ENCODE results near the gene TST. TPM values are rescaled to one million over a fixed set of nuclear protein-coding genes. Genes with fewer than 3 reads are reported as not detected.
A peak's percentile ranks its signal among the peaks of the same experiment; 100 is the strongest.

The TST gene
- total RNA-seq (ENCODE audit: unreplicated experiment): 39.0 TPM
- long read RNA-seq, transcript TST-201 (3 exons, 1,211 nt): major isoform, 10 of 14 reads
- long read RNA-seq, partial matches to known transcripts: 0 of 14 reads
- long read RNA-seq, other reads (novel, unspliced or antisense): 1 of 14 reads

DNA sequence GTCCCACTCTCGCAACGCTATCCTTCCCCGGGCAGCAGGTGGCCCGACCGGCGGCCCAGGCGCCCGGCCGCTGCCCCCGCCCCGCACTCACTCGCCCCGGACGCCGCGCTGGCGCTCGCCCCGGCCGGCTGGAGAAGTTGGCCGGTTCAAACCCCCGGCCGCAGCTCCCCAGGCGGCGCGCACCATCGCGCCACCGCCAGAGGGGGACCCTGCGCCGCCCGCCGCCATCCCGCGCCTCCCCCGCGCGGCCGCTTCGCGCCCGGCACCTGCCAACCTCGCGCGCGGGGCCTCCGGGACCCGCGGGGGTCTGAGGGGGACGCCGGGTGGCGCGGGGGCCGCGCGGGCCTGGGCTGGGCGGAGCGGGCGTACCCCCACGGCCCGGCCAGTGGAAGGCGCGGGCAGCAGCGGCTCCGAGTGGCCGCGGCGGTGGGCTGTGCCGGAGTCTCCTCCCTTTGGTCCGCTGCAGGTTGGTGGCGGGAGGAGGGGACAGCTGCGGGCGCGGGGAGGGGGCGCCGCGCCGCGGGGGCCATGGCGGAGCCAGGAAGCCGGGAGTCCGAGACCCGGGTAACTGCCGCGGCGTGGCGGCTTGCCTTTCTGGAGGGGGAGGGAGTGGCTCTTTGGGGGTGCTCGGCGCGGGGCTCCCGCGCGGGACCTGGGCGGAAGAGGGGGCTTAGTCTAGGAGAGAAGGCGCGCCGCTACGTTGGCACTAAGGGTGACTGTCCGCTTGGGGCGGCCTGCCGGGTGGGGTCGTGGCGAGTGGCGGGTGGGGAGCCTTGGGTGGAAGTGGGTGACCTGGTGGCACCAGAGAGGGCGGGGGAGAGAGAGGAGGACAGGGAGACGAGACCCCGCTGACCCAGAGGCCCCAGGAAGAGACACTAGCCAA is at the start of gene TST, which contains the start of gene MPST:
TST (minus strand) TSS at position 139 of the 883 bp plus-strand sequence. CDS start 715 bp downstream, outside the sequence.
MPST (plus strand) TSS at position 434 of the 883 bp plus-strand sequence; CDS start at position 529, 95 bp downstream.
- H3K27me3 Mint-ChIP-seq (ENCODE audit: unreplicated experiment): peaks cover 2% of the 10 kb centered on the region
- H3K27ac Mint-ChIP-seq (ENCODE audit: unreplicated experiment): peak within 1 kb of the TSS; percentile 92
- no peak for TF ChIP-seq CTCF (IDR thresholded peaks at IDR 0.05; ENCODE audit: unreplicated experiment)
- H3K36me3 Mint-ChIP-seq (ENCODE audit: low read depth, unreplicated experiment): peaks cover 4% of the 10 kb centered on the region
- H3K4me1 Mint-ChIP-seq (ENCODE audit: unreplicated experiment): peaks cover 20% of the 10 kb centered on the region
- peak within 1 kb of the TSS; percentile 97 for H3K4me3 Mint-ChIP-seq (ENCODE audit: unreplicated experiment)
- peak; percentile 76 for DNase-seq (ENCODE audit: low spot score)
- no peaks in the 10 kb centered on the region for H3K9me3 Mint-ChIP-seq (ENCODE audit: unreplicated experiment)

- H3K36me3 Mint-ChIP-seq (ENCODE audit: low read depth, unreplicated experiment): no peaks in the 10 kb centered on the region
- DNase-seq (ENCODE audit: low spot score): peak; percentile 33
- no peak overlapping the region for H3K27ac Mint-ChIP-seq (ENCODE audit: unreplicated experiment)
- H3K4me3 Mint-ChIP-seq (ENCODE audit: unreplicated experiment): no peak overlapping the region
- no peak for TF ChIP-seq CTCF (IDR thresholded peaks at IDR 0.05; ENCODE audit: unreplicated experiment)
- no peaks in the 10 kb centered on the region for H3K9me3 Mint-ChIP-seq (ENCODE audit: unreplicated experiment)
- peaks cover 25% of the 10 kb centered on the region for H3K27me3 Mint-ChIP-seq (ENCODE audit: unreplicated experiment)
- H3K4me1 Mint-ChIP-seq (ENCODE audit: unreplicated experiment): no peaks in the 10 kb centered on the region
Observed at GRCh38 chr22:37068859-37069258, 49.6 kb upstream of the TST start.

GRCh38 chr22:37067428-37067827 is 48.2 kb upstream of the TST start:
- Mint-ChIP-seq H3K9me3 (ENCODE audit: unreplicated experiment) (no peaks in the 10 kb centered on the region), H3K4me1 (ENCODE audit: unreplicated experiment) (no peaks in the 10 kb centered on the region), H3K36me3 (ENCODE audit: low read depth, unreplicated experiment) (no peaks in the 10 kb centered on the region), H3K4me3 (ENCODE audit: unreplicated experiment) (no peak overlapping the region), H3K27me3 (ENCODE audit: unreplicated experiment) (peaks cover 28% of the 10 kb centered on the region), H3K27ac (ENCODE audit: unreplicated experiment) (no peak overlapping the region)
- TF ChIP-seq CTCF (IDR thresholded peaks at IDR 0.05; ENCODE audit: unreplicated experiment): no peak
- DNase-seq (ENCODE audit: low spot score): no peak

- DNase-seq (ENCODE audit: low spot score): no peak
- no peak overlapping the region for H3K4me3 Mint-ChIP-seq (ENCODE audit: unreplicated experiment)
- TF ChIP-seq CTCF (IDR thresholded peaks at IDR 0.05; ENCODE audit: unreplicated experiment): no peak
- no peaks in the 10 kb centered on the region for H3K9me3 Mint-ChIP-seq (ENCODE audit: unreplicated experiment)
- H3K27me3 Mint-ChIP-seq (ENCODE audit: unreplicated experiment): peaks cover 28% of the 10 kb centered on the region
- no peaks in the 10 kb centered on the region for H3K36me3 Mint-ChIP-seq (ENCODE audit: low read depth, unreplicated experiment)
- H3K27ac Mint-ChIP-seq (ENCODE audit: unreplicated experiment): no peak overlapping the region
- H3K4me1 Mint-ChIP-seq (ENCODE audit: unreplicated experiment): no peaks in the 10 kb centered on the region
Observed at GRCh38 chr22:37065961-37066360, 46.7 kb upstream of the TST start.

DNA sequence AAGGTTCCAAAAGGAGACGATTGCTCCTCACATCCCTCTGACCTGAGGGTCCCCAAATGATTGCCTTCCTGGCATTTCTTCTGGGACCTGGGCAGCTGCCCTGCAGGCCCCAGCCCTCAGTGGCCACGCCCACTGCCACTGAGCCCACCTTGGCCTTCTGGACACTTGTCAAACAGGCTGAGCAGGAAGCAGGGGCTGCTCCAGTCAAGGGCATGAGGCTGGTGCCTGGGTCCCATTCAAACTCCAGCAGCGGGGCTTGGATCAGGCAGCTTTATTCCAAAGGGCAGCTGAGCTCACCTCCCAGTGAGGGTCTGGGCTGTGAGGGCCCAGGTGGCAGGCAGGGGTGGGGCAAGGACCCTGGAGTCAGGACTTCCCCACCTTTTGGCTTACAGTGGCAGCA is 45.9 kb upstream of the TST start:
- TF ChIP-seq CTCF (IDR thresholded peaks at IDR 0.05; ENCODE audit: unreplicated experiment): no peak
- peaks cover 27% of the 10 kb centered on the region for H3K27me3 Mint-ChIP-seq (ENCODE audit: unreplicated experiment)
- no peak overlapping the region for H3K4me3 Mint-ChIP-seq (ENCODE audit: unreplicated experiment)
- no peaks in the 10 kb centered on the region for H3K9me3 Mint-ChIP-seq (ENCODE audit: unreplicated experiment)
- H3K27ac Mint-ChIP-seq (ENCODE audit: unreplicated experiment): no peak overlapping the region
- no peaks in the 10 kb centered on the region for H3K36me3 Mint-ChIP-seq (ENCODE audit: low read depth, unreplicated experiment)
- no peaks in the 10 kb centered on the region for H3K4me1 Mint-ChIP-seq (ENCODE audit: unreplicated experiment)
- no peak for DNase-seq (ENCODE audit: low spot score)
